H1 (cell line): ENCODE measurements around the gene ZBTB44. TPM values are rescaled to one million over a fixed set of nuclear protein-coding genes. Genes with fewer than 3 reads are reported as not detected.

Experiments
- CTCF ChIA-PET: fragments of 300-600 bp; sonication (Branson Sonifier 250); formaldehyde crosslinking; loops from one replicate; lab custom pipeline; 2021; ENCODE audit not compliant: partially characterized antibody; lab: Charles Lee
- POLR2A ChIA-PET: fragments of 300-600 bp; sonication (Branson Sonifier 250); formaldehyde crosslinking; loops from one replicate; lab custom pipeline; 2021; ENCODE audit warnings: inconsistent platforms; ENCODE audit not compliant: partially characterized antibody; lab: Charles Lee
- DNase-seq, 2 experiments: peaks; one replicate each; pipeline versions ENCODE4 v3.0.0 to v3.0.0-alpha.2; 2010 to 2022; ENCODE audit warnings: low spot score in 2 of 2, low read depth in 1 of 2, mixed read lengths in 1 of 2
- FAIRE-seq: peaks from 2 replicates; lab custom pipeline; 2011; peaks lifted over from hg19 to GRCh38; lab: Jason Lieb, UNC
- H2AFZ ChIP-seq: 2 replicates; pipeline ENCODE4 v1.8.1; 2012; ENCODE audit warnings: low read length, inconsistent platforms
- H2AK5ac ChIP-seq: 2 replicates; pipeline ENCODE4 v1.6.1; 2013; ENCODE audit warnings: low read depth, low read length
- H2BK120ac ChIP-seq: replicated peaks from 2 replicates; pipeline ENCODE3; 2013; ENCODE audit warnings: low read depth, low read length, inconsistent platforms
- H2BK12ac ChIP-seq: 2 replicates; pipeline ENCODE4 v1.6.1; 2013; ENCODE audit warnings: low read depth, low read length
- H2BK15ac ChIP-seq: 2 replicates; pipeline ENCODE4 v1.6.1; 2013; ENCODE audit warnings: low read length
- H2BK20ac ChIP-seq: 2 replicates; pipeline ENCODE4 v1.6.1; 2013; ENCODE audit warnings: low read length
- H2BK5ac ChIP-seq: 2 replicates; pipeline ENCODE4 v1.6.1; 2013; ENCODE audit warnings: low read depth, low read length
- H3K14ac ChIP-seq: 2 replicates; pipeline ENCODE4 v1.6.1; 2013; ENCODE audit warnings: inconsistent platforms; ENCODE audit not compliant: insufficient read length
- H3K18ac ChIP-seq: 2 replicates; pipeline ENCODE4 v1.6.1; 2013; ENCODE audit warnings: low read length; ENCODE audit errors: extremely low read depth
- H3K23ac ChIP-seq: 2 replicates; pipeline ENCODE4 v1.6.1; 2013; ENCODE audit warnings: inconsistent platforms; ENCODE audit not compliant: insufficient read length
- H3K23me2 ChIP-seq: 2 replicates; pipeline ENCODE4 v1.6.1; 2013; ENCODE audit warnings: low read depth, low read length
- H3K27ac ChIP-seq: 2 replicates; pipeline ENCODE4 v1.6.1; 2011; ENCODE audit warnings: low read depth, low read length, inconsistent platforms
- H3K27me3 ChIP-seq, 4 experiments: replicated peaks in 1 of 4; 1 replicate in 1 of 4; 2 replicates in 3 of 4; pipeline versions ENCODE4 v1.6.1 to v1.8.1; 2011 to 2013; ENCODE audit warnings: low read length in 3 of 4, mild to moderate bottlenecking in 3 of 4, inconsistent platforms in 2 of 4, mixed read lengths in 2 of 4, moderate library complexity in 1 of 4; ENCODE audit not compliant: control insufficient read depth in 3 of 4, insufficient read depth in 3 of 4; ENCODE audit errors: extremely low read depth in 1 of 4
- H3K36me3 ChIP-seq, 4 experiments: 2 replicates each; pipeline versions ENCODE4 v1.6.1 to v1.8.1; 2011 to 2013; ENCODE audit warnings: mild to moderate bottlenecking in 4 of 4, low read length in 3 of 4, moderate library complexity in 2 of 4, control low read depth in 1 of 4, inconsistent platforms in 1 of 4; ENCODE audit not compliant: insufficient read depth in 4 of 4, control insufficient read depth in 2 of 4
- H3K4ac ChIP-seq: replicated peaks from 2 replicates; pipeline ENCODE3; 2013; ENCODE audit warnings: low read length, low read depth, mixed read lengths, inconsistent platforms; ENCODE audit not compliant: insufficient read length
- H3K4me1 ChIP-seq, 4 experiments: replicated peaks in 1 of 4; 1 replicate in 1 of 4; 2 replicates in 3 of 4; pipeline versions ENCODE4 v1.6.1 to v1.8.1; 2011 to 2013; ENCODE audit warnings: low read length in 3 of 4, inconsistent platforms in 2 of 4, mixed read lengths in 1 of 4; ENCODE audit not compliant: insufficient read depth in 4 of 4, control insufficient read depth in 3 of 4
- H3K4me2 ChIP-seq, 2 experiments: 2 replicates each; pipeline versions ENCODE4 v1.6.1 to v1.8.1; 2011 to 2013; ENCODE audit warnings: low read depth in 2 of 2, low read length in 2 of 2, control low read depth in 1 of 2, inconsistent platforms in 1 of 2, mild to moderate bottlenecking in 1 of 2; ENCODE audit not compliant: insufficient read depth in 1 of 2
- H3K4me3 ChIP-seq, 4 experiments: fragments of 200-600, 300-600 bp in 1 of 4; sonication (generic), shearing (Covaris generic), sonication (Bioruptor Twin) in 1 of 4; 2 replicates each; pipeline versions ENCODE4 v1.5.1 to v1.8.1; 2011 to 2016; ENCODE audit warnings: low read length in 4 of 4, low read depth in 3 of 4, control low read depth in 2 of 4, inconsistent platforms in 2 of 4, mild to moderate bottlenecking in 2 of 4, mixed read lengths in 1 of 4, moderate library complexity in 1 of 4; ENCODE audit not compliant: insufficient read depth in 2 of 4; ENCODE audit errors: extremely low read depth in 1 of 4
- H3K56ac ChIP-seq: replicated peaks from 2 replicates; pipeline ENCODE3; 2013; ENCODE audit warnings: low read depth, mild to moderate bottlenecking, mixed read lengths, low read length, inconsistent platforms; ENCODE audit not compliant: insufficient read length
- H3K79me1 ChIP-seq: 2 replicates; pipeline ENCODE4 v1.6.1; 2013; ENCODE audit warnings: low read depth, low read length, control low read depth
- H3K79me2 ChIP-seq, 2 experiments: 2 replicates each; pipeline versions ENCODE4 v1.6.1 to v1.8.1; 2012 to 2013; ENCODE audit warnings: low read length in 2 of 2, mild to moderate bottlenecking in 2 of 2, inconsistent platforms in 1 of 2; ENCODE audit not compliant: insufficient read depth in 2 of 2, control insufficient read depth in 1 of 2
- H3K9ac ChIP-seq, 4 experiments: replicated peaks in 1 of 4; 1 replicate in 1 of 4; 2 replicates in 3 of 4; pipeline versions ENCODE4 v1.6.1 to v1.8.1; 2011 to 2013; ENCODE audit warnings: low read depth in 3 of 4, low read length in 3 of 4, control low read depth in 2 of 4, mild to moderate bottlenecking in 2 of 4, moderate library complexity in 2 of 4, inconsistent platforms in 1 of 4; ENCODE audit errors: extremely low read depth in 1 of 4
- H3K9me3 ChIP-seq, 2 experiments: 2 replicates each; pipeline versions ENCODE4 v1.6.1 to v1.8.1; 2012 to 2013; ENCODE audit warnings: mild to moderate bottlenecking in 2 of 2, moderate library complexity in 2 of 2, control low read depth in 1 of 2, inconsistent platforms in 1 of 2, low read depth in 1 of 2, low read length in 1 of 2, mixed read lengths in 1 of 2; ENCODE audit not compliant: insufficient read depth in 2 of 2
- H4K20me1 ChIP-seq, 2 experiments: replicated peaks in 1 of 2; 2 replicates each; pipeline versions ENCODE3 to v1.8.1; 2011 to 2013; ENCODE audit warnings: inconsistent platforms in 2 of 2, low read length in 2 of 2, mild to moderate bottlenecking in 1 of 2; ENCODE audit not compliant: insufficient read depth in 2 of 2, control insufficient read depth in 1 of 2
- H4K5ac ChIP-seq: 2 replicates; pipeline ENCODE4 v1.6.1; 2013; ENCODE audit warnings: low read length, low read depth, mixed read lengths, inconsistent platforms; ENCODE audit not compliant: insufficient read length
- H4K8ac ChIP-seq: 2 replicates; pipeline ENCODE4 v1.8.0; 2013; ENCODE audit warnings: mild to moderate bottlenecking, moderate library complexity, low read length, inconsistent platforms; ENCODE audit not compliant: insufficient read depth; ENCODE audit errors: extremely low read depth
- H4K91ac ChIP-seq: replicated peaks from 2 replicates; pipeline ENCODE3; 2013; ENCODE audit warnings: low read length, mixed read lengths, inconsistent platforms; ENCODE audit not compliant: insufficient read length
- JUND ChIP-seq: IDR thresholded peaks from 2 replicates; pipeline ENCODE4 v1.6.1; 2011; ENCODE audit warnings: mild to moderate bottlenecking, improper control_type of control experiment, low read length
- TAF1 ChIP-seq: IDR thresholded peaks from 2 replicates; pipeline ENCODE4 v1.6.1; 2011; ENCODE audit warnings: mild to moderate bottlenecking, low read depth, low read length
- ZNF274 ChIP-seq: IDR thresholded peaks from 2 replicates; pipeline ENCODE4 v1.7.0; 2012; ENCODE audit warnings: low read length, borderline replicate concordance; ENCODE audit errors: extremely low read depth
- WGBS, 2 experiments: shearing (Covaris generic) in 1 of 2; methylation state at CpG; one replicate each; pipeline versions ENCODE4 v1.1.6 to v1.1.7; 2013 to 2015; ENCODE audit warnings: low lambda C conversion rate in 2 of 2, mixed read lengths in 2 of 2, inconsistent platforms in 1 of 2, low coverage in 1 of 2, missing lambda C conversion rate in 1 of 2; ENCODE audit not compliant: insufficient replicate concordance in 2 of 2, insufficient coverage in 1 of 2, insufficient read length in 1 of 2; ENCODE audit errors: extremely low coverage in 1 of 2, missing lambda C conversion rate in 1 of 2; 5-methylcytosine and 5-hydroxymethylcytosine counted together
- polyA plus RNA-seq, 7 experiments: library from polyadenylated mRNA; depleted of rRNA in 3 of 7; stranded (reverse) in 5 of 7; unstranded in 2 of 7; fragments of >200 nt in 5 of 7; fragments of 200-250 nt in 2 of 7; gene quantifications; 1 replicate in 5 of 7; 2 replicates in 1 of 7; 4 replicates in 1 of 7; pipeline versions ENCODE4 v1.2.1 to v1.2.3, GENCODE V29; 2011 to 2013; ENCODE audit warnings: missing spikeins in 2 of 7, mixed read lengths in 2 of 7
- total RNA-seq: library from RNA; stranded (reverse); fragmentation: NEBNext Ultra II Directional; extraction: Animal tissue kit (Norgen Biotek cat#: 25700); gene quantifications from 2 replicates; pipeline ENCODE4 v1.2.1, GENCODE V29; 2021

The ZBTB44 gene
- total and polyA plus RNA-seq, 2 of the 8 experiments (the other 6 are each of a cell fraction or from before 2014, with no cell fraction given) = 37.2 to 158 TPM

DNA sequence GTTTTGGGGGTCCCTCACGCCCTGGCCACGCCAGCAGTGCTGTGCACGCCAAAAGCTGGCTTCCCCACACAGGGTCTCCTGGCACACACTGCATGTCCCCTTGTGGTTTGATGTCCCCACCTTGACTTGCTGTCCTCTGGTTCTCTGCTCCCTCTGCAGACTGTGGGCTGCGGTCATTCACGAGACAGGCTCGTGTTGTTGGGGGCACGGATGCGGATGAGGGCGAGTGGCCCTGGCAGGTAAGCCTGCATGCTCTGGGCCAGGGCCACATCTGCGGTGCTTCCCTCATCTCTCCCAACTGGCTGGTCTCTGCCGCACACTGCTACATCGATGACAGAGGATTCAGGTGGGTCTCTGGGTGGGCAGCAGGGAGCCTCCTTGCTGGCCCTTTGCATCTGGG is 114.9 kb downstream of the ZBTB44 start:
- H2BK5ac ChIP-seq = no peak overlapping the region
- H3K18ac ChIP-seq = no peak overlapping the region
- H3K23ac ChIP-seq = no peak overlapping the region
- no peak overlapping the region for H3K4ac ChIP-seq
- H2BK120ac ChIP-seq = no peak overlapping the region
- H3K27me3 ChIP-seq = no peaks in the 10 kb centered on the region
- TF ChIP-seq JUND (no peak), ZNF274 (no peak), TAF1 (no peak)
- TF ChIP-seq, all 59 proteins: peak for 0
- Histone ChIP-seq H2AK5ac (no peak overlapping the region), H2BK12ac (no peak overlapping the region), H4K5ac (no peak overlapping the region), H3K79me2 (no peaks in the 10 kb centered on the region), H3K9me3 (no peaks in the 10 kb centered on the region), H2BK20ac (no peak overlapping the region), H3K4me1 (no peaks in the 10 kb centered on the region), H3K4me2 (no peak overlapping the region), H2BK15ac (no peak overlapping the region), H4K91ac (no peak overlapping the region), H3K79me1 (no peaks in the 10 kb centered on the region), H2AFZ (no peak overlapping the region), H3K23me2 (no peaks in the 10 kb centered on the region; the same call in 1 of the 2 replicates), H3K4me3 (no peak overlapping the region), H4K8ac (no peak overlapping the region), H3K9ac (no peak overlapping the region), H3K27ac (no peak overlapping the region), H3K36me3 (no peaks in the 10 kb centered on the region; a peak in 1 of 8 replicates), H4K20me1 (peaks cover 0 to 4% of the 10 kb centered on the region in 2 experiments), H3K56ac (no peak overlapping the region), H3K14ac (no peak overlapping the region)
- ChIA-PET CTCF (interaction anchor here (0.9 to 1.3 kb wide), 6 partner anchors 16 to 694 kb away, joined by 3 to 6 read pairs (median 3); partner anchors contain the start of gene ADAMTS8), POLR2A (no interaction called here)
- no peak for FAIRE-seq
- DNase-seq = no peak
- WGBS, 2 experiments = 95% methylated on average over 12 of the region's 12 CpGs; no CpG with 5 or more reads in 1 of the 2 experiments
